HG03442 (cell line): Measurements from ENCODE around the gene DPP10.
"Not testable (repeated sequence)": the region's sequence is repeated elsewhere in the genome, so short reads cannot be mapped to it uniquely, and the experiment has no call there.

Source experiments
- ATAC-seq: cut with Tn5 transposase; IDR thresholded peaks from one replicate; pipeline ENCODE4 v1.9.1; 2021; ENCODE audit warnings: mild to moderate bottlenecking, moderate library complexity; ENCODE audit not compliant: unreplicated experiment

The DPP10 gene

GRCh38 chr2:114709936-114710850, 267.8 kb downstream of the DPP10 start:
- ATAC-seq = no peak

GRCh38 chr2:114714313-114714712, 271.9 kb downstream of the DPP10 start:
- no peak for ATAC-seq

DNA sequence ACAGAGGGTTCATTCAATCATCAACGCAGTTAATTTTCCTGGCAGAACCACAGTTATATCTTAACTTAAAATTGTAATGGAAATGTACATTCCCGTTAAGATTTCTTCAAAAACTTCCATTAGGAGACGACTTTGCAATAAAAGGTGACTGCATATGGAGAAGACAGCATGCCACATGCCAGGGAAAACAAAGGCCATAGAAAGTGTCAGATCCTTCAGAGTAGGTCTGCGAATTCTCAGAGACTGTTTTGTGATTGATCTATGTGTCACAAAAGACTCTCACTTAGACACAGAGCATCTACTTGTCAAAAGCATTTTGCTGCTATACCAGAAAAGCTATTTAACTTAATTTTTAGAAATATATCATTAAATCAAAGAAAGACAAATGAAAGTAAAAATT, 274.6 kb downstream of the DPP10 start:
- ATAC-seq = no peak

DNA sequence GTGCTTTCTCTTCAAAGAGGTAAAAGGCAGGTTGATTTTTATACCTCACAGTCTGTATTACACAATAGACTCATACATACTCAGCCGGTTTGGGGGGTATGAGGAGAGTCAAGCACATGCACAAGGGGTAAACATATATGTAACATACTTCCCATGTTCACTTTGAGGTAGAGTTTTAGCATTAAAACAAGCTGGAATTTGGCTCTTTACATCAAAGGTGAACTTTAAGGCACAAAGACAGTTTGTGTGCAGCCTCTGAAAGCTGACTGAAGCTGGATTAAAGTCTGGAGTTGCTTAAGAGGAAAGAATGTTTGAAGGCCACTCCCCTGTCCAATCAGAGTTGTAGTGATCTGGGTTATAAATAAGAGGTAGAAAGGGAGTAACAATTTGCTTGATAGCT, 282.0 kb downstream of the DPP10 start:
- ATAC-seq = no peak

DNA sequence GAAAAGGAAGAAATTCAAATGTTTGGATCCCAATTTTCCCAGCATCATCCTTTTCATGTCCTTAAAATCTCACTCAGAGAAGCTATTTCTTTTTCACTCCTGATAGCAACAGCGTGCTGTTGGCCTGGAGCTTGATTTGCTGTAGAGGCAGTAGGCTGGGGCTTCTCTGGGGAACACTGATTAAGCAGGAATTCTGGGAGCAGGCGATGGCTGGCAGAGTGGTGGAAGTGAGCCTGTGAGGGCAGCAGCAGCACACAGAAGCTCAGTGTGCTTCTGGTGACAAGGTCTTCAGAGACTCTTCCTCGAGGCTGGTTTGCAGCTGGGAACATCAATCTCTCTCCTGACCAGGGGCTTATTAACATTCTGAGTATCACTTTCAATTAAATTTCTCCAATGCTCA, 284.6 kb downstream of the DPP10 start:
- ATAC-seq = no peak

GRCh38 chr2:114728372-114728771, 285.9 kb downstream of the DPP10 start:
- ATAC-seq = no peak

DNA sequence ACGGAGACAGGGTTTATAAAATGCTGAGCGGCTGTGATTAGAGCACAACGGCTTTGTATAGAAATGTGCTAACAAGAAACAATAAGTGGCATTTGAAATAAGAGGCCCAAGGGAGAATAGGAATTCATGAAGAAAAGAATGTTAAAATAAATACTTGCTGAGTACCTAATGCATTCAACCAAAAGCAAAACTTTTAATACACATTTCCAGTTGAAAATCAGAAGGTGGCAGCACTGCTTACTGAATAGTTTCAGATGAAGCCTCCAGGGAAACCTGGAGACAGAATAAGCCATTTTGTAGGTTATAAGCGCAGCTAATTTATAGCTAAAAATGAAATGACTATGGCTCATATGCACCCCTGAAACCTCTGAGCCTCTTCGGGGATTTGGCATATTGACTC, 286.6 kb downstream of the DPP10 start:
- ATAC-seq = no peak

GRCh38 chr2:114735126-114735525, 292.7 kb downstream of the DPP10 start:
- ATAC-seq = no peak

DNA sequence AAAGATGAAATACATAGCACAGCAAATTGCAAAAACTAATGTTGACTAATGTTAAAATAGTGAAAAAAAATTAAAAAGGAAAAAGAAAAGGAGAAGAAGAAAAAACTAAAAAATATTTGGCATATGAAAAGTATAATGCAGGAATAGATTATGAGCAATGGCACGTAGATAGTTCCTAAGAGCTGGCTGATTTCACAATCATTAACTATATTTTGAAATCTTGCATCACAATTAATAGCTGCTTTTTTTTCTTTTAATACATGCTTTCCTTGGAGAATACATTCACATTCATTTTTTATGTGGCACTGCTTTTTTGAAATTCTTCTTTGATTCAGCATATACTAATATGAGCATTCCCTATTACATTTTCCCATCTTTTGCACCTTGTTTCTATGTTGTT, 299.8 kb downstream of the DPP10 start:
- no peak for ATAC-seq

GRCh38 chr2:114745700-114746099, 303.3 kb downstream of the DPP10 start:
- ATAC-seq = no peak

GRCh38 chr2:114748175-114748574, 305.7 kb downstream of the DPP10 start:
- not testable (repeated sequence) for ATAC-seq

DNA sequence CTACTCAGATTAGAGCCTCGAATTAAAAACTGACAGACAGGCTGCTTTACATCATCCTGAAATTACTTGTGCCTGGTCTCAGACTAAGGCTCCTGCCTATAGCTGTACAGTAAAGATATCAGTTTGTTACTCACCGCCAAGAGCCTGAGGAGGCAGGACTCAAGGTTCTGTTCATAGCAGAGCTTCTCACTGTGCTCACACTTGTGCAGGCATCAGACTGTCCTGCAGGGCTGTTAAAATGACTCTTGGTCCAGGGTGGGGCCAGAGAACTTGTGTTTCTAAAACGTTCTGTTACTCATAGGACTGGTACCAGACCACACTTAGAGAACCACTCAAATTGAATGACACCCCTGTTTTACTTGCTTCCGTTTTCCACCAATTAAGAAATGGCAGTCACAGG, 310.0 kb downstream of the DPP10 start:
- ATAC-seq = no peak

- ATAC-seq = no peak
Measured at GRCh38 chr2:114753145-114753544, 310.7 kb downstream of the DPP10 start.

GRCh38 chr2:114754907-114755563, 312.6 kb downstream of the DPP10 start:
- no peak for ATAC-seq

DNA sequence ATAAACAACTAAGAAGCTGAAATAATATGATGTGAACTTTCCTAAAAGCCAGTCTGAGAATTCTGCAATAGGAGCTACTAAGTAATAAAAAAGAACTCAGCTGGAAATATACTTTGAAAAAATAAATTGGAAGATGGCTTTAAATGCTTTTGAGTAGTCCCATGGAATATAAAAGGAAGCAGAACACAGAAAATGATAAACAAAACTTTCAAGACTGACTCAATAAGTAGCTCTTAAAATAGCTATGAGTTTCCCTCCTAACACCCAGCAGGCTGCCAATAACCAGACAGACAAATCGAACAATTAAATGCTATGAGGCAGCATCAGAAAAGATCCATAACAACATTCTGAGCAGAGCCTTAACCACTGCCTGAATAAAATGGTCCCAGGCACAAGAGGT, 319.9 kb downstream of the DPP10 start:
- ATAC-seq = no peak

- ATAC-seq = no peak
Measured at GRCh38 chr2:114762986-114763385, 320.5 kb downstream of the DPP10 start.

- no peak for ATAC-seq
Measured at GRCh38 chr2:114769110-114769509, 326.7 kb downstream of the DPP10 start.

DNA sequence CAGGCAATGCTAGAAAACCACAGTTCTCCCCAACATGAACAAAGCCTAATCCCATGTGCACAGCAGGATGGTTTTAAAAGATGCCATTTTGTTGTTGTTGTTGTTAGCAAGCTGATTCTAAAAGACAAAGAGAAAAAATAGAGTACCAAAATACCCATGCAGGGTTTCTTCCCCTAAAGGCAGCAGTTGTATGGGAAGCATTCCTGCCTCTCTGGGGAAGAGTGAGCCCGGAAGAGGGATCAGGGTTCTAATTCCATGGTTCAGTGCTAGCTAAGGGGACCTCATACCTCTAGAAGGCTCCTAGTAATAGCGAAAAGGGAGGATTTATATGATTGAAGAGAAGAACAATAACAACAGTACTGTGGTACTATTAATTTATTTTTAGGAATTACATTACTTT, 327.6 kb downstream of the DPP10 start:
- no peak for ATAC-seq

- no peak for ATAC-seq
Measured at GRCh38 chr2:114784046-114784445, 341.6 kb downstream of the DPP10 start.

GRCh38 chr2:114784890-114785583, 342.6 kb downstream of the DPP10 start:
- ATAC-seq = no peak

- ATAC-seq = no peak
Measured at GRCh38 chr2:114786901-114787300, 344.5 kb downstream of the DPP10 start.

DNA sequence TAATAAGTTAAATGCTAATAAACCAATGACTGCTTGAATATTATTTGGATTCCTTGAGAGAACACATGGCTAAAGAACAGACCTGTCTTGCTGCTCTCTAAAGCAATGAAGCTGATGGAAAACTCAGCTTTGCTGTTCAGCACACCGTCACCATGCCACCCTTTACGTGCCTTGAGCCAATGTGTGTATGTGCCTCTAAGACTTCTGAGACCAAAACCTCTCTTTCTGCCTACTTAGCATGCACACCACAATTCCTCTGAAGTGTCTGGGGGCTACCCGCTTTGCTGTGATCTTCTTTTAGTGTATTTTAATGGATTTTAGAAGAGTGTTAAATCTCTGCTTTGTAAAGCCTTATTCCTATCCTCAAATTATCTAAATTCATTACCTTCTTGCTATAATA, 345.0 kb downstream of the DPP10 start:
- no peak for ATAC-seq
